ENCODE results near the gene SPPL3.
A peak's percentile ranks its signal among the peaks of the same experiment; 100 is the strongest.

SPPL3 gene

GRCh38 chr12:120720987-120721801, 183.0 kb downstream of the SPPL3 start:
- no peak for TF ChIP-seq CTCF (IDR thresholded peaks at IDR 0.05; ENCODE audit: control insufficient read depth, insufficient read depth, low read depth, low read length, missing control alignments)
- no peak for DNase-seq (ENCODE audit: low read depth)
- no peak overlapping the region for H3K4me3 ChIP-seq (ENCODE audit: control insufficient read depth, low read depth, low read length)

GRCh38 chr12:120720234-120720986, 183.7 kb downstream of the SPPL3 start:
- no peak for TF ChIP-seq CTCF (IDR thresholded peaks at IDR 0.05; ENCODE audit: control insufficient read depth, insufficient read depth, low read depth, low read length, missing control alignments)
- H3K4me3 ChIP-seq (ENCODE audit: control insufficient read depth, low read depth, low read length) = no peak overlapping the region
- peak; percentile 43 for DNase-seq (ENCODE audit: low read depth)

GRCh38 chr12:120719496-120720233, 184.5 kb downstream of the SPPL3 start:
- no peak overlapping the region for H3K4me3 ChIP-seq (ENCODE audit: control insufficient read depth, low read depth, low read length)
- TF ChIP-seq CTCF (IDR thresholded peaks at IDR 0.05; ENCODE audit: control insufficient read depth, insufficient read depth, low read depth, low read length, missing control alignments) = no peak
- no peak for DNase-seq (ENCODE audit: low read depth)

GRCh38 chr12:120719072-120719471, 185.1 kb downstream of the SPPL3 start:
- no peak for TF ChIP-seq CTCF (IDR thresholded peaks at IDR 0.05; ENCODE audit: control insufficient read depth, insufficient read depth, low read depth, low read length, missing control alignments)
- no peak for DNase-seq (ENCODE audit: low read depth)
- H3K4me3 ChIP-seq (ENCODE audit: control insufficient read depth, low read depth, low read length) = no peak overlapping the region

- no peak for TF ChIP-seq CTCF (IDR thresholded peaks at IDR 0.05; ENCODE audit: control insufficient read depth, insufficient read depth, low read depth, low read length, missing control alignments)
- no peak overlapping the region for H3K4me3 ChIP-seq (ENCODE audit: control insufficient read depth, low read depth, low read length)
- DNase-seq (ENCODE audit: low read depth) = no peak
Measured at GRCh38 chr12:120718055-120718454, 186.1 kb downstream of the SPPL3 start.

GRCh38 chr12:120713861-120714482, 190.2 kb downstream of the SPPL3 start:
- TF ChIP-seq CTCF (IDR thresholded peaks at IDR 0.05; ENCODE audit: control insufficient read depth, insufficient read depth, low read depth, low read length, missing control alignments) = peak; percentile 88

More at GRCh38 chr12:120713861-120714482, 190.2 kb downstream of the SPPL3 start:
- H3K4me3 ChIP-seq (ENCODE audit: control insufficient read depth, low read depth, low read length) = no peak overlapping the region
- peak; percentile 50 for DNase-seq (ENCODE audit: low read depth)
